Fibroblast of skin of right biceps (primary cell): ENCODE measurements around the gene CASZ1.

Experiments
- DNase-seq: peaks from one replicate; pipeline ENCODE4 v3.0.0-alpha.2; 2013

The CASZ1 gene

GRCh38 chr1:10681296-10682107, 114.9 kb downstream of the CASZ1 start:
- DNase-seq: no peak

DNA sequence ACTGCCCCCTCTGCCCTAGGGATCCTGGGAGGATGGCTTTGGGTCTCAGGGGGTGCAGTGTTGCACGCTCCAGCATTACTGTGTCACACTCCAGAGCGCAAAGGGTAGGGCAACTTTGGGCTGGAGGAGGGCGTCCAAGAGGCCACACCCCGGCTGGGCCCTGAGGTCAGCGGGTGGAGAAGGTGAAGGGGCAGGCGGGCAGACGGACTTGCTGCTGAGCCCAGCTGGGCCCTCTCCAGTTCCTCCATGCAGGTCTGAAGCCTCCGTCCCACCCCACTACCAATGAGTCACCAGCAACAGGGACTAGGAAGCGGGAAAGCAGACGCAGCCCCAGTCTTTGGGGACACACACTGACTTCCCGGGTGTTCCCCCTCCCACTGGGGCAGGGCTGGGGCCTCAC, 116.0 kb downstream of the CASZ1 start:
- DNase-seq: no peak

DNA sequence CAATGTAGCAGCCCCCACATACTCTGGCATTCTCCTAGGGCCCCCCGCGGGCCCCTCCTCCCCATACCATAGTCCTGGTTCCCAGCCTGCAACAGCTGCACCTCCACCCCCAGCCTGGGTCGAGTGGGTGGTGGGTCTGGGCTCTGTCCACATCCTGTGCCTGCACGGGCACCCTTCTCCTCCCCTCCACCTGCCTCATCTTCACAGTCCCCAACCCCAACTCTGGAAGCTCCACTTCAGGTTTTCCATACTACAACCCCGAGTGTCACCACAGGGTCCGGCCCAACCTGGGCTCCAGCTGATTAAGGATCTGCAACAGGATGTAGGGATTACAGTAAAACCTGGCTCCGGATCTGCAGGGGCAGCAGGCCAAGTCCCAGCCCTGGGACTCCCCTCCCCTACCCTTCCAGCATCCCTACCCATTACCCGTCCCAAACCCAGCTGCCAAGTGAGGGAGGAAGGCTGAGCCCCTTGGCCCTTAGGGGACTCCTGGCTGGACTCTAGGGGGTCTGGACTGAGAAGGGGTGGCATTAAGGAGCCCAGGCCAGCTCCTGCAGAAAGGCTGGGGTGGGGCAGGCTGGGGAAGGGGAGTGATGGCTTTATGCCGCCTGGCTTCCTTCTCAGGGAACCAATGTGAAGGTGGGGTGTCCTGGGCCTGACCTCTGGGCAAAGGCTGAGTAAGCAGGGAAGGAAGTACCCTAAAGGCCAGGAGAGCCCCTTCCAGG, 116.8 kb downstream of the CASZ1 start:
- DNase-seq: peak; percentile 70

GRCh38 chr1:10678852-10679251, 117.6 kb downstream of the CASZ1 start:
- no peak for DNase-seq

DNA sequence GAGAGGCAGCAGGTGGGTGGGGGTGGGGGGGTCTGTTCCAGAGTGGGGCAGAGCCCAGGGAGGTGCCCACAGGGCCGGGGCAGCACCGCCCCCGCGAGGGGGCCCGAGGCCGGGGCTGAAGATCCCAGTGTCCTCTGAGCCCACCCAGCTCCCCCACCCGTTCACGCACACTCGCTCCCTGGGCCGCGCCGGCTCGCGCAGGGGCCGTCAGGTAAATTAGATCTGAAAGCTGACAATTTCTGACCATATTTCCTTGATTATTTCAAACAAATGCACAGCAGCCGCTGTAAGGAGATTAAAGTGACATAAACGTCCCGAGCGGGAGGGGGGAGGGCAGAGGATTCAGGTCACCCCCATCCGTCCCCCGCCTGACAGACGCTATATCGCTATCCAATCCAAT, 118.0 kb downstream of the CASZ1 start:
- DNase-seq: no peak

DNA sequence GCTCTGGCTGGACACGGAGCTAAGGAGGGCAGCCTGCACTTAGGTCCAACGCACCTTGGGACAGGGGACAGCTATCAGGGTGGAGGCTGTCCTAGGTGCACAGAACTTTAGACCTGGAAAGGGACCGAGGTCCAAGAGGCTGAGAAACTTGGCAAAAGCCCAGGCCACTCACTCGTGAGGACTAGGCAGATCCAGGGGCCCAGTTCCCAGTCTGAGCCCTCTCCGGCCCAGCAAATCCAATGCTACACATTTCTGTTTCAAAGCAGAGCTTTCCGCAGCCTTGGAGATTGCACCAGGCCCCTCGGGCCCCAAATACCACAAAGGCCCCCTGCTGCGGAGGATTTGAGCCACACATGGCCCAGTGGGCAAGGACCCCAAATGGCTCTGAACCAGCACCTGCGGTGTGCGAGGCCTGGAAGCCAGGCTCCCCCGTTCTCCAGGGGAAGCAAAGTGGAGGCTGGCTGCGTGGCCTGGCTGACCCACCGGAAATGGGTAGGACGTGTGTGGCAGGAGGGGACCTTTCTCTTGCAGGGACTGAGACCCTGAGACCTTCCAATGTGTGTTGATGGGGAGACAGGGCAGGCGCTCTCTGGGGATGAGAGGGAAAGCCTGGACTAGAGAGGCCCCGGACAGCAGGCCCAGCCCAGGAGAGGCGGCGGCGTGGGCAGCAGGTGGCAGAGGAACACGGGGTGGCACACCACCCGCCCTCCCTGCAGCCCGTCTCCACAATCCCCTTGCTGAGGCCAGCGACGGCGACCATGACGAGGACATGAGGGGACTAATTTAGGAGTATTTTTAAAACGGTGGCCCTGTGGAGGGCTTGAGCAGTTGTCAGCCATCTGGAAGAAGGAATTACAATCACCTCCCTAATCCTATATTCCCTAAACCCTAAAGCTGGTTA, 118.7 kb downstream of the CASZ1 start:
- no peak for DNase-seq

DNA sequence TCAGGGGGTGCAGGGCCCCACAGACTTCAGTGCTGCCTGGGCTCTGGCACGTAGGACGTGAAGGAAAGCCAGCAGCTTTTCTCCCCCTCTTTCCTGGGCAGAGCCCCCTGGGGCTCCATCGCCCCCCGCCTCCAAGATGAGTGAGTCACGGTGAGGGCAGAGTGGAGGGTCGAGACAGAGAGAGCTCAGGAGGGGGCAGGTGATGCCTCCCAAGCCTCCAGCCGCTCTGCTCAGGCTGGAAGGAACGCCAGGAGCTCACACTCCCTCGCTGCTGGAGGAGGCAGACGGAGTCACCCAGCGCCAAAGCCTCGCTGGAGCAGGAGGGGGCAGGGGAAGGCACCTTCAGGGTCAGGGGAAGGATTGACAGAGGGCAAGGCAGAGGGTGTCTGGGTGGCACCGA, 119.5 kb downstream of the CASZ1 start:
- no peak for DNase-seq

DNA sequence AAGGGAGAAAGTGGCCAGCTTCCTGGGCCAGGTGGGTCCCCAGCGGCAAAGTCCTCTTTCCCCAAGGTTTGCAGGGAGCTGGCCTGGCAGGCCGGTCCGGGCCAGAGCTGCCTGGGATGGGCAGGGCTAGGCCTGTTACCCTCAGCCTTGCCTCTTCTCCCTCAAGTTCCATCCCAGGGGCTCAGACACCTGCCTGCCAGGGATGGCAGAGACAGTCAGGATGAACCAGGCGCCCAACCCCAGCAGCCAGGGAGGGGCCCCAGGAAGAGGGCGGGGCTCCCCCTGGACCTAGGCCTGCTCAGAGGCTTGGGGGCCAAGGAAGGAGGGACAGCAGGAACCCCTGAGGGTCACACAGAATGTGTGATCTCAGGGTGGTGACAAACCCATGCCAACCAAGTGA, 120.6 kb downstream of the CASZ1 start:
- no peak for DNase-seq

- DNase-seq: no peak
Measured at GRCh38 chr1:10674700-10675609, 121.5 kb downstream of the CASZ1 start.

- DNase-seq: no peak
Measured at GRCh38 chr1:10674222-10674621, 122.2 kb downstream of the CASZ1 start.

- no peak for DNase-seq
Measured at GRCh38 chr1:10673109-10673711, 123.2 kb downstream of the CASZ1 start.

- DNase-seq: no peak
Measured at GRCh38 chr1:10672343-10673050, 123.9 kb downstream of the CASZ1 start.

GRCh38 chr1:10671622-10672342, 124.7 kb downstream of the CASZ1 start:
- no peak for DNase-seq

GRCh38 chr1:10671090-10671489, 125.4 kb downstream of the CASZ1 start:
- no peak for DNase-seq

DNA sequence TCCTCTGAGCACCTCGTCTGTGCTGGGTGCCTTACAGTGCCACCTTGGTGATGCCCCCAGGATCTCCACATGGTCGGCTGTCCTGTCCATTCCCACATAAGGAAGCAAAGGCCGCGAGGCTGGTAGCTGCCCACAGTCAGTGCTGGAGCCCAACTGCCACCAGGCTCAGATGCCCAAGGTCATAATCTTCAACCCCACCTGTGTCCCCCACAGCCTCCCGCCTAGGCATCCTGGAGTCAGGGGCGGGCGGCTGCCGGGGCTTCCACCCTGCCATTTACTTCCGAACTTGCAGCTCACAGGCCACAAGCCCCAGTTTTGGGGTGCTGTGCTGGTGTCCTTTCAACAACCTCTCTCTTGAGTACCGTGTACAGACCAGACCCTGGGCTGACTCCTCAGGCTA, 126.3 kb downstream of the CASZ1 start:
- no peak for DNase-seq

GRCh38 chr1:10669570-10669969, 126.9 kb downstream of the CASZ1 start:
- no peak for DNase-seq

- no peak for DNase-seq
Measured at GRCh38 chr1:10667861-10668761, 128.3 kb downstream of the CASZ1 start.

DNA sequence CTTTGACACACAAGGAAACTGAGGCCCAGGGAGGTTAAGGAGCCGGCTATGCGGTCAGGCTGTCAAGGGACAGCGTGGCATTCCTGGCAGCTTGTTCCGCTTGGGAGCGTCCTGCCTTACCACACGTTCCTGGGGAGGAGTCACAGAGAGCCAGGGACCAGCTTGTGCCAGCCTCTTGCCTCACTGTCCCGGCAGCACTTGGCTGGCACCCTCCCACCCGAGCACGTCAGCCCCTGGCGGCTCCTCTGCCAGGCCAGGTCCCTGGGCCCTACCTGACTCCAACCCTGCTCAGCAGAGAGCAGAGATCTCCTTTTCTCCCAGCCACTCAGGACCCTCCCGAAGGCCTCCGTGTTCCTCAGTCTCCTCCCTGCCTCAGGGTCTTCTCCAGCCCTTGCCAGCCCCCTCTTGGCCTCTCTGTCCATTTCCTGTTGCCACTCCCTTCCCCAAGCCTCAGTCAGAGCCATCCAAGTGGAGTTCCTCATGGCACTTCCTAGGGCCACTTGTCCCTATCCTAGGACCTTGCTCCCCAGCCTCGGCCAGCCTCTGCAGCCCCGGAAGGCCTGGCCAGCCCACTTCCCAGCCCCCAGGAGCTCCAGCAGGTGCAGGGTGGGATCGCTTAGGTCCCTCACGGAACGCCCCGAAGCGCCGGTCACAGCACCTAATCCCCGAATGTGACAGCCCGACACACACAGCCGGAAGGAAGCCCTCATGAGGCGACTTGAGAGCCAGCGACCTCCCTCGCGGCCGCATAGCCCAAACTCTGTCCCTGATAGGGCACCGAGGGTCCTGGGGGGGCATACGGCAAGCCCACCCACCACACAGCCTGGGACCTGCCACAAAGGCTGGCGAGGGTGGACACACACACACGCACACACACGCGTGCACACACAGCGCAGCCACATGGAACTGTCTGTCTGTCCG, 130.3 kb downstream of the CASZ1 start:
- no peak for DNase-seq
